Skeletal muscle tissue (tissue), 4 donors: ENCODE measurements around the gene RADIL. TPM values are rescaled to one million over a fixed set of nuclear protein-coding genes. Genes with fewer than 3 reads are reported as not detected.

ENCODE experiments used
- H3K27ac ChIP-seq: one replicate; pipeline ENCODE4 v1.7.0; 2013; ENCODE audit warnings: mild to moderate bottlenecking, low read depth, low read length, inconsistent platforms
- H3K27me3 ChIP-seq, 3 donors: one replicate each; pipeline ENCODE4 v1.7.0; 2013; ENCODE audit warnings: low read length in 3 of 3; ENCODE audit not compliant: control insufficient read depth in 3 of 3, insufficient read depth in 3 of 3
- H3K36me3 ChIP-seq, 3 donors: one replicate each; pipeline ENCODE4 v1.7.0; 2013; ENCODE audit warnings: low read length in 3 of 3; ENCODE audit not compliant: control insufficient read depth in 3 of 3, insufficient read depth in 3 of 3
- H3K4me1 ChIP-seq, 3 donors: one replicate each; pipeline ENCODE4 v1.7.0; 2013; ENCODE audit warnings: low read length in 3 of 3, mild to moderate bottlenecking in 3 of 3; ENCODE audit not compliant: control insufficient read depth in 3 of 3, insufficient read depth in 3 of 3
- H3K4me3 ChIP-seq, 3 donors: one replicate each; pipeline ENCODE4 v1.7.0; 2013; ENCODE audit warnings: low read length in 3 of 3
- H3K9ac ChIP-seq, 3 donors: one replicate each; pipeline ENCODE4 v1.7.0; 2013; ENCODE audit warnings: low read length in 3 of 3, mild to moderate bottlenecking in 3 of 3, moderate library complexity in 2 of 3, low read depth in 1 of 3
- H3K9me3 ChIP-seq, 3 donors: one replicate each; pipeline ENCODE4 v1.7.0; 2013; ENCODE audit warnings: low read length in 3 of 3; ENCODE audit not compliant: control insufficient read depth in 3 of 3
- total RNA-seq: library from RNA; depleted of rRNA; stranded (reverse); fragments of >200 nt; gene quantifications from one replicate; pipeline ENCODE4 v1.2.3, GENCODE V29; 2014
- donor health status: Osteomylitis.

Gene RADIL
- 1.0 TPM for total RNA-seq

GRCh38 chr7:4883372-4884144 lies at the start of gene RADIL:
TSS of gene RADIL (minus strand) at chr7:4883716. CDS start at chr7:4878139, 5,577 bp downstream.
- H3K36me3 ChIP-seq: no peaks in the 10 kb centered on the region
- peaks cover 7 to 13% (median 10%) of the 10 kb centered on the region in 3 donors for H3K4me1 ChIP-seq
- peaks cover 0 to 15% (median 6%) of the 10 kb centered on the region in 3 donors for H3K27me3 ChIP-seq
- H3K9me3 ChIP-seq: no peaks in the 10 kb centered on the region
- peak within 1 kb of the TSS; percentile 56 to 70 (median 68) for H3K4me3 ChIP-seq
- peak within 1 kb of the TSS; percentile 69 for H3K27ac ChIP-seq
- peak within 1 kb of the TSS in 2 of 3 donors; percentile 38 to 77 for H3K9ac ChIP-seq

DNA sequence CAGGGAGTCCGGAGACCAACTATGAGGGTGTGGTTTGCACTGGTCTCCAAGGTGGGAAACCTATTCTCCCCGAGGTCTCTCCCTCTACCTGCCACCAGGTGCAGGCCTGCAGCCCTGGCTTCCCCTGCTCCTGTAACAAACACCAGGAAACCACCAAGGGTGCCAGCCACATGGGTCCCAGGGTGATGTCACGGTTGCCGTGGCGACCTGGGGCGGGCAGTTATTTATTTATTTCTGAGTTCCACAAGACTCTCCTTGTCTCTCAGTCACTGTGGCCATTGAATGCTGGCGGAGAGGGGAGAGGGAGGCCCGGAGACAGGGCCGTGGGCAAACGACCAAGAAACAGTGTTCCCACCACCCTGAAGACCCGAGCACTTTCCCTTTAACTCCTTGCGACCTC lies 48.4 kb upstream of the RADIL start:
- Histone ChIP-seq H3K36me3 (no peaks in the 10 kb centered on the region), H3K9ac (no peak overlapping the region), H3K4me3 (no peak overlapping the region), H3K27ac (no peak overlapping the region), H3K27me3 (peaks cover 4 to 11% (median 10%) of the 10 kb centered on the region in 3 donors), H3K4me1 (no peaks in the 10 kb centered on the region), H3K9me3 (no peaks in the 10 kb centered on the region)

GRCh38 chr7:4929005-4929404 lies 45.5 kb upstream of the RADIL start:
- Histone ChIP-seq H3K4me3 (no peak overlapping the region), H3K36me3 (no peaks in the 10 kb centered on the region), H3K27ac (no peak overlapping the region), H3K9ac (no peak overlapping the region), H3K9me3 (no peaks in the 10 kb centered on the region), H3K27me3 (peaks cover 0 to 16% (median 10%) of the 10 kb centered on the region in 3 donors), H3K4me1 (no peaks in the 10 kb centered on the region)

DNA sequence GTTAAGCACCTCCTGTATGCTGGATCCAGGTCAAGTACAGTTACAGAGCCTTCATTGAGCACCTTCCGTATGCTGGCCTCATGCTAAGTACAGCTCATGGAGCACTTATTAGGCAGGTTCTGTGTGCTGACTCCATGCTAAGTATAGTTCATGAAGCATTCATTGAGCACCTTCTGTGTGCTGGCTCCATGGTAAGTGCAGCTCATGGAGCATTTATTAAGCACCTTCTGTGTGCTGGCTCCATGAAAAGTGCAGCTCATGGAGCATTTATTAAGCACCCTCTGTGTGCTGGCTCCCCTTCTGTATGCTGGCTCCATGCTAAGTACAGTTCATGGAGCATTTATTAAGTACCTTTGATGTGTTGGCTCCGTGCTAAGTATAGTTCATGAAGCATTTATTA lies 44.9 kb upstream of the RADIL start:
- Histone ChIP-seq H3K27ac (no peak overlapping the region), H3K4me3 (no peak overlapping the region), H3K27me3 (peaks cover 0 to 16% (median 10%) of the 10 kb centered on the region in 3 donors), H3K9me3 (no peaks in the 10 kb centered on the region), H3K36me3 (no peaks in the 10 kb centered on the region), H3K4me1 (no peaks in the 10 kb centered on the region), H3K9ac (no peak overlapping the region)

GRCh38 chr7:4919969-4920766 lies 36.7 kb upstream of the RADIL start:
- Histone ChIP-seq H3K4me1 (no peaks in the 10 kb centered on the region), H3K36me3 (no peaks in the 10 kb centered on the region), H3K27me3 (peaks cover 0 to 5% (median 2%) of the 10 kb centered on the region in 3 donors), H3K9me3 (peaks cover 0 to 5% (median 0%) of the 10 kb centered on the region in 3 donors), H3K4me3 (no peak overlapping the region), H3K27ac (no peak overlapping the region), H3K9ac (no peak overlapping the region)

GRCh38 chr7:4916113-4916512 lies 32.6 kb upstream of the RADIL start:
- H3K9ac ChIP-seq: no peak overlapping the region
- no peaks in the 10 kb centered on the region for H3K36me3 ChIP-seq
- H3K4me1 ChIP-seq: no peaks in the 10 kb centered on the region
- no peak overlapping the region for H3K4me3 ChIP-seq
- H3K27me3 ChIP-seq: peaks cover 0 to 5% (median 2%) of the 10 kb centered on the region in 3 donors
- no peak overlapping the region for H3K27ac ChIP-seq
- peaks cover 0 to 5% (median 0%) of the 10 kb centered on the region in 3 donors for H3K9me3 ChIP-seq

DNA sequence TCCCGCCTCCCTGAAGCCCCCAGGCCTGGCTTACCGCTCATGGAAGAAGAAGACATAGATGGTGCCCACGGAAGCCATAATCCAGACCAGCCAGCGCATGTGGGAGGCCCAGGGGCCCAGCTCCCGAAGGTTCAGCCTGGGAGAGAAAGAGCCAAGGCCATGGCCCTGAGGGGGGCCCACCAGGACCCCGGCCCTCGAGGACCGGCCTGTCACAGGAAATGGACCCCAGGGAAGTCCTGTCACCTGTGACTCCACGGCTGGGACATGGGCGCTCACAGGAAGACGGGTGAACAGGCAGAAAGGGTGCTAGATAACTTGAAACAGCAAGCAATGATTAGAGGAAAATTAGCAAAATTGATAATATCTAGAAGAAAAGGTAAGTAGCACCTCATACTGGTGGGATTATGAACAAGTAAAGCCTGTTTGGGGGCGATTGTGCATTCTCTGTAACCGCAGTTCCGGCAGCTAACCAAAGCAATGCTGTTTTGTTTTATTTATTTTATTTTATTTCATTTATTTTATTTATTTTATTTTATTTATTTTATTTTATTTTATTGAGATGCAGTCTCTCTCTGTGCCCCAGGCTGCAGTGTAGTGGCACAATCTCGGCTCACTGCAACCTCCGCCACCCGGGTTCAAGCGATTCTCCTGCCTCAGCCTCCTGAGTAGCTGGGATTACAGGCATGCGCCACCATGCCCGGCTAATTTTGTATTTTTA lies 27.8 kb upstream of the RADIL start:
- H3K4me1 ChIP-seq: no peaks in the 10 kb centered on the region
- H3K9me3 ChIP-seq: peaks cover 0 to 5% (median 0%) of the 10 kb centered on the region in 3 donors
- H3K9ac ChIP-seq: no peak overlapping the region
- H3K27ac ChIP-seq: no peak overlapping the region
- no peak overlapping the region for H3K4me3 ChIP-seq
- H3K36me3 ChIP-seq: no peaks in the 10 kb centered on the region
- H3K27me3 ChIP-seq: no peaks in the 10 kb centered on the region

GRCh38 chr7:4906682-4907081 lies 23.2 kb upstream of the RADIL start:
- Histone ChIP-seq H3K4me3 (no peak overlapping the region), H3K27me3 (peaks cover 8 to 25% (median 11%) of the 10 kb centered on the region in 3 donors), H3K9me3 (peaks cover 0 to 5% (median 0%) of the 10 kb centered on the region in 3 donors), H3K27ac (no peak overlapping the region), H3K4me1 (no peaks in the 10 kb centered on the region), H3K9ac (no peak overlapping the region), H3K36me3 (no peaks in the 10 kb centered on the region)

DNA sequence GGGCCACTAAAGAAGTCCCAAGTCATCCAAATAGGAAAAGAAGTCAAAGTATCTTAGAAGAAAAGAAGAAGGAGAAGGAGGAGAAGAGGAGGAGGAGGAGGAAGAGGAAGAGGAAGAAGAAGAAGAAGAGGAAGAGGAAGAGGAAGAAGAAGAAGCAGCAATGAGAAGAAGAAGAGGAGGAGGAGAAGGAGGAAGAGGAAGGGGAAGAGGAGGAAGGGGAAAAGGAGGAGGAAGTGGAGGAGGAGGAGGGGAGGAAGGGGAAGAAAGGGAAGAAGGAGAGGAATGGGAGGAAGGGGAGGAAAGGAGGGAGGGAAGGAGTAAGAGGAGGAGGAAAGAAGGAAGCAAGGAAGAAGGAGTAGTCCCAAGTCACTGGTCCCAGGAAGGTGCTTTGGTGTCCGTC lies 21.7 kb upstream of the RADIL start:
- Histone ChIP-seq H3K4me3 (no peak overlapping the region), H3K27me3 (peaks cover 8 to 28% (median 11%) of the 10 kb centered on the region in 3 donors), H3K9ac (no peak overlapping the region)

More for the DNA sequence above, 21.7 kb upstream of the RADIL start:
- Histone ChIP-seq H3K27ac (no peak overlapping the region), H3K36me3 (no peaks in the 10 kb centered on the region), H3K9me3 (peaks cover 0 to 5% (median 0%) of the 10 kb centered on the region in 3 donors), H3K4me1 (no peaks in the 10 kb centered on the region)
